Smooth muscle cell of the brain vasculature (primary cell): ENCODE measurements around the gene SEC22A.

ENCODE experiments used
- DNase-seq: peaks from one replicate; pipeline ENCODE4 v3.0.0-alpha.2; 2012; ENCODE audit warnings: low read depth, low spot score

The SEC22A gene

DNA sequence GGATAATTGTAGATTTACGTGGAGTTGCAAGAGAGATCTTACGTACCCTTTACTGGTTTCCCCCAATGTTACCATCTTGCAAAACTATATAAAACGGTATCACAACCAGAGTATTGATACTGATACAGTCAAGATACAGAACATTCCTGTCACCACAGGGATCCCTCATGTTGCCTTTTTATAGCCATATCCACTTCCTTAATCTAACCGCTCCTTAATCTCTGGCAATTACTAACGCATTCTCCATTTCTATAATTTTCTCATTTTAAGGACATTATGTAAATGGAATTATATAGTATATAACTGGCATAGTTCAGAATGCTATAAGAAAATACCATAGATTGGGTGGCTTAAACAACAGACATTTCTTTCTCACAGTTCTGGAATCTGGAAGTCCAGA is 61.1 kb downstream of the SEC22A start:
- no peak for DNase-seq

GRCh38 chr3:123263941-123264340 is 62.2 kb downstream of the SEC22A start:
- no peak for DNase-seq

- no peak for DNase-seq
These were observed 66.1 kb downstream of the SEC22A start for GRCh38 chr3:123267821-123268220.

GRCh38 chr3:123270818-123271217 is 69.1 kb downstream of the SEC22A start:
- DNase-seq: no peak

- DNase-seq: no peak
These were observed 69.9 kb downstream of the SEC22A start for GRCh38 chr3:123271466-123272159.

- DNase-seq: no peak
These were observed 70.8 kb downstream of the SEC22A start for GRCh38 chr3:123272547-123272946.

DNA sequence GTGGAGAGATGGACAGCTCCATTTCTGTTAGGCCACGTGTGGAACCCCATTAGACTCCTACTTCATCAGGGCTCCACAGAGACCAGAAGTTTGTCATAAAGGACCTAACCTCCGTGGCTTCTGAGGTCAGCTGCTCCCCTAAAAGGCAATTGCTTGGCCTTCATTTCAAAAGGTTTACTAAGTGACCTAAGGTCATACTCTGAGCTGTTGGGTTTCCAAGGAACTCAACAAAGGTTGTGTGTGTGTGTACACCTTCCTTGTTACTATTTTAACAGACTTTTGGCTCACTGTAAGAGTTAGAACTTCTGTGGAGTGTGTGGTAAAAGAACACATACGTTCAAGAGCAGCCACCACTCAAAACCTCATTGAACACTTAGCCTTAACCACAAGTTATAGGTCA is 73.9 kb downstream of the SEC22A start:
- no peak for DNase-seq

DNA sequence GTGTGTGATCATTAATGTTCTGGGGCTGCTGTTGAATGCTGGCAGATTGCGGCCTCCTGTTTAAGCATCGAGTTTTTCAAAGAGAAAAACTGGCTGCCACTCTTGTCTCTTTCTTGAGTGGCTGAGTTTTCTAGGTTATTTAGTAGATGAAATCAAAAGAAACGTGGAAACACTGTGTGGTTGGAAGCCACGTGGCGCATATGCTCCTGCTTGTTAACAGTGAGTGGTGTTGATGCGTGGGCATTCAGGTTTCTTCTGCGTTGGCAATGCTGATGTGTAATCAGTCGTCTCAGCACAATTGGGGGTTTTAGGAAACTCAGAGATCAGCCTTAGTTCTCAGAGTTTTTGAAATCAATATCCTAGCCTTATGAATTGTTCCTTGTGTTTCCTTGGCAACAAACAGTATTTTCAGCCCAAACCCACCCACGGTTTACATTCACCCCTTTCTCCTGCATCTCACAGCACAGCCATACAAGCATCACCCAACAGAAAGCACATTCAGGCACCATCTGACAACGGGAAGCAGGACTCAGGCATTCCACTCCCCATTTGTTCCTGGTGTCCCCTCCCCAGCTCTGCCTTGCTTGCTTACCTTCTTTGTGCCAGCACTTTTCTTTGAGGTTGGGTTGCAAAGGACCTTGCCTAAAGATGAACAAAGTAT is 74.7 kb downstream of the SEC22A start:
- no peak for DNase-seq

DNA sequence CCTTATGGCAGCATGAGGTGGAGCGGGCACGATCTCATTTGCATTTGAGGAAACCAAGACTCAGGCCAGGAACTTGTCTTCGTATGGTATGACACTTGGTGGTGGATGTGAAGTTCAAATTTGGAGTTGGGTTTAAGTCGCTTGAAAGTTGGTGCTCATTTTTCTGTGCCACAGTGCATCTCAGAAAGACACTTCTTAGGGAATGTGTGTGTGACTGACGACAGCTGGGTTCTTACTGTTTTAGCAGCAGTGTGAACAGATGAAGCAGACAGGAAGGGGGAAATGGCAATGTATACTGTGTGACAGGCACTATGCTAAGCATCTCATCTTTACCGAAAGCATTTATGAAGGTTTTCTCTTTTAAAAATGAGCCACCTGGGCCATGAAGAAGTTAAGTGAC is 75.4 kb downstream of the SEC22A start:
- no peak for DNase-seq

- DNase-seq: no peak
These were observed 76.7 kb downstream of the SEC22A start for GRCh38 chr3:123278446-123278845.

GRCh38 chr3:123279121-123279520 is 77.4 kb downstream of the SEC22A start:
- no peak for DNase-seq

DNA sequence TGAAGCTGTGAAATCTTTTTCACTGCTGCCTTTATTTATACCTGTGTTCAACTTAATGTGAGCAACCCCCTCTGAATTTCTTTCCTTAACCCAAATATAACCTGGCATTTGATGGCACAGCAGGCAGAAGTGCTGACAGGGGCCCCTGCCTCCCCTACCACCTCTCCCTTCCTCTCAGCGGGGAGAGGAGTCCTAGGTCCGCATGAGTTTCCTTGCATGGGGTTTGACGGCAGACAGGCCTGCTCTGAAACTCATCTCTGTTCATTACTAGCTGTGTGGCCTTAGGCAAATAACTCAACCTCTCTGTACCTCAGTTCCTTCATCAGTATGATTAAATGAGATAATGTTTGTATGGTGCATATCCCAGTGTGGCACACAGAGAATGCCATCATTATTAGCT is 79.7 kb downstream of the SEC22A start:
- no peak for DNase-seq

DNA sequence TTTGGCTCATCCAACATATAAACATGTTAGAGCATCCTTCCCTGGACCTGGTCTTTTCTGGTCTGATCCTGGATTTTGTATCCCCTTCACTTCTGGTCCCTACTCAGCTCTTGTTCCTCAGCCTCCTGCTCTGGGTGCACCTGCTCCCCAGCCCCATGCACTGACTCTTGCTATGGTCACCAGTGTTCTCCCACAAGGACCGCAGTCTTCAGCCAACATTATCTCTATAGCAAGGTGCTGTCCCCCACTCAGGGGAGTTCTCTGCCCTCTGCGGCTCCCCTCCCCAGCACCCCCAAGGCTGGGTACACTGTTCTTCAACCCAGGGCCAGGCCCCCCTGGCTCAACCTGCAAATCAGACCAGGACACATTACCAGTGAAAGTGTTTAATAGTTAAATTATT is 80.2 kb downstream of the SEC22A start:
- DNase-seq: no peak

DNA sequence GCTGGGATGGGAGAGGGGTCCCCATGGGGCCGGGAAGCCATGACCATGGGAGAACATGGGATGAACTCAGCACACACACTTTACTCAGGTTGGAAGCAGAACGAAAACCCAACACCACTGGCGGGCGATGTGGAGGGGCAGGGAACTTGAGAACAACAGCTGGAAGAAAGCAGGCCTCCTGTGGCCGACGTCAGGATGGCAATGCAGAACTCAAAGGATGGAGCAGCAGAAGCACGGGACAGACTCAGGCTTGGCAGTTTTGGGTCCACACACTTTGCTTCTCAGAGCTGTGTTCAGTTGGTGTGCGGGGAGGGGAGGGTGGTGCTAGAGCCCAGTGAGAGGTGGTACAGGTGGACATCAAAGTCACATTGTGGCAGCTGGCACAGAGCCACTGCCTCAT is 80.7 kb downstream of the SEC22A start:
- no peak for DNase-seq

- no peak for DNase-seq
These were observed 81.3 kb downstream of the SEC22A start for GRCh38 chr3:123283074-123283473.

DNA sequence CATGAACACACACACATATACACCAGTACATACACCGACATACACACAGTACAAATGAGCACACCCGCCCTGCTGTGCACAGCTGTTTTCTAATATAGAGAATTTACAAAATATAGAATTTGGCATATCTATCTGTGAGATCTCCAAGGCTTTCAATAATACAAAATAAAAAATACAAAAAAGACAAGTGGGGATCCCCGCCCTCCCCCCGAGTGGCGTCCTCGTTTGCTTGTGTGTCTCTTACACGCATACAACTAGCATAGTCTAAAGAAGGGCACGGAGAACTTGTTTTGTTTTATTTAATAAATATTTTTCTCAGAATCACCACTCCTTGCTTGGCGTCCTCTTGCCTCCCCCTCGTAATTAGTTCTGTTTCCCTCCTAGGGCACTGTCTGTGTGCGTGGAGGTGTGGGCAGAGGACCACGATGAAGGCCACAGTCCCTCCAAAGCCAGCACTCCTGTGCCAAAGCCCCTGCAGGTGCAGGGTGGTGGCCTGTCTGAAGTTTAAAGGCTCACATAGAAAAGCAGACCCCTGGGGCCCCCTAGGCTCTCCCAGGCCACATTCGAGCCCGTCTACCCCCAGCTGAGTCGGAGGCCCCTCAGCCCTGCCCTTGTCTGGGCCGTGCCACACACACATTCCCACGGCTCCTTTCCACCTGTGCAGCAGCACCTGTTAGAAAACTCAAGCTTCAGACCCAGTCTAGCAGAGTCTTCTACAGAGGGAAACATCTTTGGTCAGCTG is 82.1 kb downstream of the SEC22A start:
- no peak for DNase-seq

GRCh38 chr3:123284399-123285010 is 82.8 kb downstream of the SEC22A start:
- DNase-seq: no peak

DNA sequence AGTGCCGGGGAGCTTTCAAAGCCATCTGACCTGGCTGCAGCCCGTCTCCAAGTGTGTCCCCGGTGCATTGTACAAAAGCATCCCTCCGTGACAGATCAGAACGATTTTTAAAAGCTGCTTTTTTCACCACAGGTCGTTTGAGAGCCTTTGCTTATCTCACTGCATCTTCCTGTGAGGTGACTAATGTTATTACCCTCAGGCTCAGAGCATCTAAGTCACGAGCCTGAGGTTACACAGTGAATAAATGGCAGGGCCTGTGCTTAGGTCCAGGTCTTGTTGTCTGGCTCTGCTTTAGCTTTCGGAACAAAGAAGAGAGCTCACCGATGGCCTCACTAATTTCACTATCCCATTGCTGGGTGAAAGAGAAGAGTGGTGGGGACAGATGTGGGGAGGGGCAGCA is 83.3 kb downstream of the SEC22A start:
- DNase-seq: no peak

DNA sequence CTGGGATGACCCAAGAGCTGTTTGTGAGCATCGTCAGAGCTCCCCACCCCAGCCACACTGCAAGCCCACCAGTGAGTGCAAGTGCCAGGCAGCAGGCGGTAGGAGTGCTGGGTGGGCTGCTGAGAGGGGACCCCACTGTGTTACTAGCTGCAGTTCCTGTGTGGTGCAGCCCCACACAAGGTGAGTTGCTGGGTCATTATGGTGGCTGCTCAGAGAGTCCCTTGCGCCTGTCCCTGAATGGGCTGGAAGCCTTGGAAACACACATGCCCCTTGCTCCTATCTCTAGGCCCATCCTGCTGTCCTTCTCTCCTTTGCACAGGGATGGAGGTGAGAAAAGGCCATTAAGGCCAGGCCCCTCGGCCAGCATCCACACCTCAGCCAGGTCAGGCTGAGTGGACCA is 83.7 kb downstream of the SEC22A start:
- DNase-seq: no peak

DNA sequence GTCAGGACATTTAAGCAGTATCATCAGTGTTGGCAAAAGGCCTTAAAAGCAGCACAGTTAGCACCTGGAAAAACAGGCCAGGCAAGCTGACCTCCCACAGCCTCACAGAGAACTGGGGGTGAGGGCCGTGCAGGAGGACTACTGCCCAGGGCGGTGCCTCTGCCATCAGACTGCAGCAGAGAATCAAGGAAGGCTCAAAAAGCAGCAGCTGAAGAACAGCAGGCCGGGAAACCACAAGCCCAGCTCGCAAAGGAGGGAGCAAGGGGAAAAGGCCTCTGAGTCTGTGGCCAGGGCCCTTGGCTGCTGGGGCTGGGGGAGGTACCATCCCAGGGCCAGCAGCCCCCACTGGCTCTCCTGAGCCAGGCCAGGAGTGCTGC is 84.2 kb downstream of the SEC22A start:
- DNase-seq: no peak

- peak; percentile 40 for DNase-seq
These were observed 84.7 kb downstream of the SEC22A start for GRCh38 chr3:123286308-123287023.
